Neural cell (in vitro differentiated cells): ENCODE measurements around the gene IL22.

Experiments used
- RAD21 ChIP-seq: fragments of 450-650 bp; conservative IDR thresholded peaks from 2 replicates; pipeline ENCODE4 v1.6.1; 2014; ENCODE audit warnings: antibody characterized with exemption, mild to moderate bottlenecking, moderate library complexity
- TF ChIP-seq, protein P1 (sequence below): fragments of 450-650 bp; IDR thresholded peaks from 2 replicates; pipeline ENCODE4 v1.5.1; 2014; ENCODE audit warnings: antibody characterized with exemption, mild to moderate bottlenecking, moderate library complexity; ENCODE audit not compliant: poor library complexity, severe bottlenecking

DNA sequence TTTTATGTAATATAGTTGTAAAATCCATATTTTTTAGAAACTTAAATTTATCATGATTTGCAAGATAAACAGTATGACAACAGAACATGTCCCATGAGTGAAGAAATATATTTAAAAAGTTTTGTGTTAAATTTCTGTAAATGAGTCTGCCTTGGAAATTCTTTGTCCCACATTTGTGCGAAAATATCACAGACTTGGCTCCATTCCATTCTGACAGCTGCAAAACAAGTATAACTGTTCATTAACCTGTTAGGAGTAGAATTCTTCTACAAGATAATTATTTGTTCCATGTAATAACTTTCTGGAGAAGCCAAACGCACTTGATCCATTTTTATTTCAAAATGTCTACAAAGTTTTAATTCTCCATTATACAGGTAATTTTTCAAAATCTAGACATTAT, 40.8 kb upstream of the IL22 start:
- TF ChIP-seq, protein P1, sequence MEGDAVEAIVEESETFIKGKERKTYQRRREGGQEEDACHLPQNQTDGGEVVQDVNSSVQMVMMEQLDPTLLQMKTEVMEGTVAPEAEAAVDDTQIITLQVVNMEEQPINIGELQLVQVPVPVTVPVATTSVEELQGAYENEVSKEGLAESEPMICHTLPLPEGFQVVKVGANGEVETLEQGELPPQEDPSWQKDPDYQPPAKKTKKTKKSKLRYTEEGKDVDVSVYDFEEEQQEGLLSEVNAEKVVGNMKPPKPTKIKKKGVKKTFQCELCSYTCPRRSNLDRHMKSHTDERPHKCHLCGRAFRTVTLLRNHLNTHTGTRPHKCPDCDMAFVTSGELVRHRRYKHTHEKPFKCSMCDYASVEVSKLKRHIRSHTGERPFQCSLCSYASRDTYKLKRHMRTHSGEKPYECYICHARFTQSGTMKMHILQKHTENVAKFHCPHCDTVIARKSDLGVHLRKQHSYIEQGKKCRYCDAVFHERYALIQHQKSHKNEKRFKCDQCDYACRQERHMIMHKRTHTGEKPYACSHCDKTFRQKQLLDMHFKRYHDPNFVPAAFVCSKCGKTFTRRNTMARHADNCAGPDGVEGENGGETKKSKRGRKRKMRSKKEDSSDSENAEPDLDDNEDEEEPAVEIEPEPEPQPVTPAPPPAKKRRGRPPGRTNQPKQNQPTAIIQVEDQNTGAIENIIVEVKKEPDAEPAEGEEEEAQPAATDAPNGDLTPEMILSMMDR, result no peak
- TF ChIP-seq RAD21, result no peak
